ENCODE results near the gene ILKAP.

DNA sequence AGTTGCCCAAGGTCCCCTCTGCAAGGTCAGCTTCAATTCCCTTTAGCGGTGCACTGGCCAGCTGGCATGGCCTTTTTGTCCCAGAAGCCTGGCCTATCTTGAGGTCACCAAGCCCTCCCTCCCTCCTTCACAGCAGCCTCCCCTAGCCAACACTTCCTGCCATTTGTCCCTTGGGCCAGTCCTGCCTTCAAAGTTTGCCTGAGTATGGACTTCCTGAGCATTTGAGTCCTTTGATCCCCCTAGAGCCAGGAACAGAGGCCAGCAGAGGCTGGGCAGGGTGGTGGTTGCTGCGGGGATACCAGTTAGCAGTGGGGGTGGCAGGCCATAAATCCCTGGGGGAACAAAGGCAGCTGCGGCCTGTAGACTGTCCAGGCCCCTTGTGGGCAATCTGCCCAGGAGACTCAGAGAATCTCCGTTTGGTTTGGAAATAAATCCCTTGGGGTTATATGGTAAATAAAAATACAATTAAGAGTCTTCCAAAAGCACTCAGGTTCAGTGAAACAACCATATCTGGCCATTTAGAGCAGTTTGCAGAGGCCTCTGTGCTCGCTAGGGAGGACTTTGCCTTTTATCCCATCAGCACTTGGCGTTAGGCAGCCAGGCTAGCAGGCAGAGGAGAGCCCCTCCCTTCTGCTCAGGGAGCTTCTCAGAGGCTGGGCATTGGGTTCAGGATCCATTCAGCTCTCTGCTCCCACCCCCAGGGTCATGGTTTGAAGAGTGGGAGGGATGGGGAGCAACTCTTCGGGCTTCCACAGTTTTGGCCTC lies 39.4 kb upstream of the ILKAP start:
- TF ChIP-seq, protein P1, sequence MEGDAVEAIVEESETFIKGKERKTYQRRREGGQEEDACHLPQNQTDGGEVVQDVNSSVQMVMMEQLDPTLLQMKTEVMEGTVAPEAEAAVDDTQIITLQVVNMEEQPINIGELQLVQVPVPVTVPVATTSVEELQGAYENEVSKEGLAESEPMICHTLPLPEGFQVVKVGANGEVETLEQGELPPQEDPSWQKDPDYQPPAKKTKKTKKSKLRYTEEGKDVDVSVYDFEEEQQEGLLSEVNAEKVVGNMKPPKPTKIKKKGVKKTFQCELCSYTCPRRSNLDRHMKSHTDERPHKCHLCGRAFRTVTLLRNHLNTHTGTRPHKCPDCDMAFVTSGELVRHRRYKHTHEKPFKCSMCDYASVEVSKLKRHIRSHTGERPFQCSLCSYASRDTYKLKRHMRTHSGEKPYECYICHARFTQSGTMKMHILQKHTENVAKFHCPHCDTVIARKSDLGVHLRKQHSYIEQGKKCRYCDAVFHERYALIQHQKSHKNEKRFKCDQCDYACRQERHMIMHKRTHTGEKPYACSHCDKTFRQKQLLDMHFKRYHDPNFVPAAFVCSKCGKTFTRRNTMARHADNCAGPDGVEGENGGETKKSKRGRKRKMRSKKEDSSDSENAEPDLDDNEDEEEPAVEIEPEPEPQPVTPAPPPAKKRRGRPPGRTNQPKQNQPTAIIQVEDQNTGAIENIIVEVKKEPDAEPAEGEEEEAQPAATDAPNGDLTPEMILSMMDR (IDR thresholded peaks at IDR 0.05; ENCODE audit: low read length), result no peak
- no peak for TF ChIP-seq EZH2phosphoT487 (IDR thresholded peaks at IDR 0.05; ENCODE audit: low read length)
- TF ChIP-seq EZH2 (optimal IDR thresholded peaks at IDR 0.05; ENCODE audit: low read depth, low read length), result no peak

Data from MM.1S (cell line).